ENCODE data around the gene MLXIPL.
A peak's percentile ranks its signal among the peaks of the same experiment; 100 is the strongest.
"Not testable (repeated sequence)": the region's sequence is repeated elsewhere in the genome, so short reads cannot be mapped to it uniquely, and the experiment has no call there.

The MLXIPL gene

DNA sequence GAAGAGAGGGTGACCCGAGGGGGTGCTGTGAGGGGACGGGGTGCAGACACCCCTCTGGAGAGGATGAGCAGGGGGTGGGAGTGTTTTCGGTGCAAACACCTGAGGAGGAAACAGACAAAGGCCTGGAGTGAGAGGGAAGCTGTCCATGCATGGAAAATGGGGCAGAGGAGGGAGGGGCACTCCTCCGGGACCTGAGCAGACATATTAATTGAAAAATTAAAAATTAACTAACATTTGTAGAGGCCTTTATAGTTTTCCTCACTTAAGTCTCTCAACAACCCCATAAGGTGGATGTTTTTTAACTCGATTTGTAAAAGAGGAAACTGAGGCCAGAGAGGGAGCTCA lies 44.5 kb upstream of the MLXIPL start:
- no peak for DNase-seq (ENCODE audit: low read depth)
- TF ChIP-seq, protein P1, sequence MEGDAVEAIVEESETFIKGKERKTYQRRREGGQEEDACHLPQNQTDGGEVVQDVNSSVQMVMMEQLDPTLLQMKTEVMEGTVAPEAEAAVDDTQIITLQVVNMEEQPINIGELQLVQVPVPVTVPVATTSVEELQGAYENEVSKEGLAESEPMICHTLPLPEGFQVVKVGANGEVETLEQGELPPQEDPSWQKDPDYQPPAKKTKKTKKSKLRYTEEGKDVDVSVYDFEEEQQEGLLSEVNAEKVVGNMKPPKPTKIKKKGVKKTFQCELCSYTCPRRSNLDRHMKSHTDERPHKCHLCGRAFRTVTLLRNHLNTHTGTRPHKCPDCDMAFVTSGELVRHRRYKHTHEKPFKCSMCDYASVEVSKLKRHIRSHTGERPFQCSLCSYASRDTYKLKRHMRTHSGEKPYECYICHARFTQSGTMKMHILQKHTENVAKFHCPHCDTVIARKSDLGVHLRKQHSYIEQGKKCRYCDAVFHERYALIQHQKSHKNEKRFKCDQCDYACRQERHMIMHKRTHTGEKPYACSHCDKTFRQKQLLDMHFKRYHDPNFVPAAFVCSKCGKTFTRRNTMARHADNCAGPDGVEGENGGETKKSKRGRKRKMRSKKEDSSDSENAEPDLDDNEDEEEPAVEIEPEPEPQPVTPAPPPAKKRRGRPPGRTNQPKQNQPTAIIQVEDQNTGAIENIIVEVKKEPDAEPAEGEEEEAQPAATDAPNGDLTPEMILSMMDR (conservative IDR thresholded peaks at IDR 0.05; ENCODE audit: control insufficient read depth, insufficient read depth, low read depth, low read length), result no peak
- peak overlapping the region; percentile 52 for H3K4me3 ChIP-seq (ENCODE audit: control insufficient read depth, low read depth, low read length)

DNA sequence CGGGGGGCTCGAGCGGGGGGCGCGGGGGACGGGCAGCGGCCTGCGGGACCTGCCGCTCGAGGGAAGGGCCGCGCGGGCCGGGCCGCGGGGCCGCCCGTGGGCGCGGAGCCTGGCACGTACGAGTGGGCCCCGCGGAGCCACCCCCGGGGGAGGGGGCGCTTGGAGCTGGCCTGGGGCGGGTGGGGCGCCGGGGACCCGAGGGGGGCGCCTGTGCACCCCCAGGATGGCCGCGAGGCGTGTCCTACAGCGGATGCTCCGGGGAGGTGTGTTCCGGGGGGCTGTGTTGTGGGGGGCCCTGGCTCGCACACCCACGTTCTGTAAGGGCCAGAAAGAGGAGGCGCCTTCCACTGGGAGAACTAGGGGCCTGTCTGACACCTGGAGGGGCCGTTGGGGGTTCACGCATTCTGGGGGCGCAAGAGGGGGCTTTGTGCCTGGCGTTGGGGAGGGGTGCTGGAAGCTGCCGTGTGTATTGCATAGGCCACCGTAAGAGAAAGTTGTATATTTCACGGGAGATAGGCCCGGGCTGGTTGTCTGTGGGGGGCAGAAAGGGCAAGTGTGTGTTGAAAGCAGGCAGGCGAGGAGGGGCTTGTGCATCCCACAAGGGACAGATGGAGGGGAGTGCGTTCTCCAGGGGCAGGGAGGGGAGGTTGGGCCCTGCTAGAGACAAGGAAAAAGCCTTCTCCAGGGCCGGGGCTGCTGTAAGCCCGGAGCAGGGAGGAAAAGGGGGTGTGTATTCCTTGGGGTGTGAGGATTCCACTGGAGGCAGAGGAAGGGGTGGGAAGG lies 44.0 kb upstream of the MLXIPL start:
- DNase-seq (ENCODE audit: low read depth), result no peak
- TF ChIP-seq, protein P1 (conservative IDR thresholded peaks at IDR 0.05; ENCODE audit: control insufficient read depth, insufficient read depth, low read depth, low read length), result no peak
- H3K4me3 ChIP-seq (ENCODE audit: control insufficient read depth, low read depth, low read length), result peak overlapping the region; percentile 52

DNA sequence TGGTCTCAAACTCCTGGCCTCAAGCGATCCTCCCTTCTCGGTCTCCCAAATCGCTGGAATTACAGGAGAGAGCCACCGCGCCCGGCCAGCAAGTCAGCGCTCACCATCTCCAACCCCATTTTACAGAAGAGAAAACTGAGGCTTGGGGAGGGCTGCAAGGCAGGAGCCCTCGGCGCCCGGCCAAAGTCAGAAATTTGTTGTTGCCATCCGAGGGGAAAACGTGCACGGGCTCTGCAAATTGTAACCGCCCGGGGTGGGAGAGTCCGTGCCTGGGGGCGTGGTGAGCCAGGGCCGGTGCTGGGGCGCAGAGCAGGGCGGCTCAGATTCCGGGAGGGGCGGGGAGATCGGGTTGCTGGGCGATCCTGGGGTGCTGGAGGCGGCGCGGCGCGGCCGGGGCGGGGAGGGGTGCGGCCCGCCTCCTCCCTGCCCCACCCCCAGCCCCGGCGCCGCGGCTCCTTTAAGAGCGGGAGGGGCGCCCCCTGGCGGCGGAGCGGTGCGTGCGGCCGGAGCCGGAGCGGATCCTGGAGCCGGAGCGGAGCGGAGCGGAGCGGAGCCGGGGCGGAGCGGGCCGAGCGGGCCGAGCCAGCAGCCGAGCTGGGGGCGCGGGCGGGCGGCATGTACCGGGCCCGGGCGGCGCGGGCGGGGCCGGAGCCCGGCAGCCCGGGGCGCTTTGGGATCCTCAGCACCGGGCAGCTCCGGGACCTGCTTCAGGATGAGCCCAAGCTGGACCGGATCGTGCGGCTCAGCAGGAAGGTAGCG lies 43.2 kb upstream of the MLXIPL start, which contains the start of gene VPS37D:
VPS37D (plus strand) TSS at position 488 of the 759 bp plus-strand sequence; CDS start at position 616, 128 bp downstream.
- TF ChIP-seq, protein P1 (conservative IDR thresholded peaks at IDR 0.05; ENCODE audit: control insufficient read depth, insufficient read depth, low read depth, low read length), result no peak
- H3K4me3 ChIP-seq (ENCODE audit: control insufficient read depth, low read depth, low read length), result peak within 1 kb of the TSS; percentile 52
- peak; percentile 74 for DNase-seq (ENCODE audit: low read depth)

DNA sequence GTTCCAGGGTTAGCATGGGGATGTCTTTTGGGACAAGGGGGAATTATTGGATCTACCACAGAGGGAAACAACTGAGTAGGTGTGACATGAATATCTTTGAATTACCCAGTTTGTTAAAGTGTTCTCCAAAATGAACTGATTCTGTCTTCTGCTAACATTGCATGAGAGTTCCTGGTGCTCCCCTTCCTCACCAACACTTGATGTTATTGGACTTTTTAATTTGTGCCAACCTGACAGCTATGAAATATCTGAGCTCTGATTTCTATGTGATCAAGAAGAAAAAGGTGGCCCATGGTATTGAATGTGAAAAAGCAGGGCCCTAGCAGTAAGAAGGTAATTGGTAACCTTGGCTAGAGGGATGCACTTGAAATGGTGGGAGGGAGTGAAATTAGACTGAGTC lies 38.7 kb upstream of the MLXIPL start:
- TF ChIP-seq, protein P1 (conservative IDR thresholded peaks at IDR 0.05; ENCODE audit: control insufficient read depth, insufficient read depth, low read depth, low read length), result no peak
- H3K4me3 ChIP-seq (ENCODE audit: control insufficient read depth, low read depth, low read length), result no peak overlapping the region
- no peak for DNase-seq (ENCODE audit: low read depth)

DNA sequence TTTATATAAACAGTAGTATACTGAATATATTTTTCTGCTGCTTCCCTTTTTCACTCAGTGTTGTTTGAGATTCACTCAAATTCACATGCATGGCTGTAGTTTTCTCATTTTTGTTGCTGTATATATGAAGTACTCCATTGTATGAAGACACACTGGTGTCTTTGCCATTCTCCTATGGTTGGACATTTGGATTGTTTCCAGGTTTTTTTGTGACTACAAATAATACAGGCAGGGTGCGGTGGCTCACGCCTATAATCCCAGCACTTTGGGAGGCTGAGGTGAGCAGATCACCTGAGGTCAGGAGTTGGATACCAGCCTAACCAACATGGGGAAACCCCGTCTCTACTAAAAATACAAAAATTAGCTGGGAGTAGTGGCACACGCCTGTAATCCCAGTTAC lies 36.3 kb upstream of the MLXIPL start:
- DNase-seq (ENCODE audit: low read depth), result not testable (repeated sequence)

DNA sequence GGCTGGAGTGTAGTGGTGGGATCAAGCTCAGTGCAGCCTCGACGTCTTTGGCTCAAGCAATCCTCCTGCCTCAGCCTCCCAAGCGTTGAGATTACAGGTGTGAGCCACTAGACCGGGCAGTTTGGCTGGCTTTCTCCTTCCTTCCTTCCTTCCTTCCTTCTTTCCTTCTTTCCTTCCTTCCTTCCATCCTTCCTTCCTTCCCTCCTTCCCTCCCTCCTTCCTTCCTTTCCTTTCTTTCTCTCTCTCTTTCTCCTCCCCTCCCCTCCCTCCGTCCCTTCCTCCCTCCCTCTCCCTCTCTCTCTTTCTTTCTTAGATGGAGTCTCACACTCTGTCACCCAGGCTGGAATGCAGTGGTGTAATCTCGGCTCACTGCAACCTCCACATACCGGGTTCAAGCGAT lies 35.7 kb upstream of the MLXIPL start:
- TF ChIP-seq, protein P1 (conservative IDR thresholded peaks at IDR 0.05; ENCODE audit: control insufficient read depth, insufficient read depth, low read depth, low read length), result no peak
- DNase-seq (ENCODE audit: low read depth), result no peak
- H3K4me3 ChIP-seq (ENCODE audit: control insufficient read depth, low read depth, low read length), result no peak overlapping the region

More for the DNA sequence above, 36.3 kb upstream of the MLXIPL start:
- not testable (repeated sequence) for H3K4me3 ChIP-seq (ENCODE audit: control insufficient read depth, low read depth, low read length)

DNA sequence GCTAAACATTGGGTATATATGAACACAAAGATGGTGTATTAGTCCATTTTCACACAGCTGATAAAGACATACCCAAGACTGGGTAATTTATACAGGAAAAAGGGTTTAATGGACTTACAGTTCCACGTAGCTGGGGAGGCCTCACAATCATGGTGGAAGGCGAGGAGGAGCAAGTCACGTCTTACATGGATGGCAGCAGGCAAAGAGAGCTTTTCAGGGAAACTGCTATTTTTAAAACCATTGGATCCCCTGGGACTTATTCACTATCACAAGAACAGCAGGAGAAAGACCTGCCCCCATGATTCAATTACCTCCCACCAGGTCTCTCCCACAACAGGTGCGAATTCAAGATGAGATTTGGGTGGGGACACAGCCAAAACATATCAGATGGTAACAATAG lies 31.0 kb upstream of the MLXIPL start:
- not testable (repeated sequence) for H3K4me3 ChIP-seq (ENCODE audit: control insufficient read depth, low read depth, low read length); DNase-seq (ENCODE audit: low read depth)
